NCI-H2171 (cell line): Measurements from ENCODE around the gene PSEN1.

ENCODE experiments used
- DNase-seq: peaks from one replicate; lab custom pipeline; 2025; lab: John Stamatoyannopoulos, UW

The PSEN1 gene

DNA sequence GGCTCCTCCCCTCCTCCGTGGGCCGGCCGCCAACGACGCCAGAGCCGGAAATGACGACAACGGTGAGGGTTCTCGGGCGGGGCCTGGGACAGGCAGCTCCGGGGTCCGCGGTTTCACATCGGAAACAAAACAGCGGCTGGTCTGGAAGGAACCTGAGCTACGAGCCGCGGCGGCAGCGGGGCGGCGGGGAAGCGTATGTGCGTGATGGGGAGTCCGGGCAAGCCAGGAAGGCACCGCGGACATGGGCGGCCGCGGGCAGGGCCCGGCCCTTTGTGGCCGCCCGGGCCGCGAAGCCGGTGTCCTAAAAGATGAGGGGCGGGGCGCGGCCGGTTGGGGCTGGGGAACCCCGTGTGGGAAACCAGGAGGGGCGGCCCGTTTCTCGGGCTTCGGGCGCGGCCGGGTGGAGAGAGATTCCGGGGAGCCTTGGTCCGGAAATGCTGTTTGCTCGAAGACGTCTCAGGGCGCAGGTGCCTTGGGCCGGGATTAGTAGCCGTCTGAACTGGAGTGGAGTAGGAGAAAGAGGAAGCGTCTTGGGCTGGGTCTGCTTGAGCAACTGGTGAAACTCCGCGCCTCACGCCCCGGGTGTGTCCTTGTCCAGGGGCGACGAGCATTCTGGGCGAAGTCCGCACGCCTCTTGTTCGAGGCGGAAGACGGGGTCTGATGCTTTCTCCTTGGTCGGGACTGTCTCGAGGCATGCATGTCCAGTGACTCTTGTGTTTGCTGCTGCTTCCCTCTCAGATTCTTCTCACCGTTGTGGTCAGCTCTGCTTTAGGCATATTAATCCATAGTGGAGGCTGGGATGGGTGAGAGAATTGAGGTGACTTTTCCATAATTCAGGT lies at the start of gene PSEN1:
Gene PSEN1 (plus strand): TSS at position 121 of the 839 bp plus-strand sequence. CDS start 11,513 bp downstream, outside the sequence.
- DNase-seq, result peak; percentile 95

GRCh38 chr14:73091044-73091443 lies 45.3 kb upstream of the PSEN1 start:
- DNase-seq, result no peak

GRCh38 chr14:73097421-73097820 lies 38.9 kb upstream of the PSEN1 start:
- DNase-seq, result no peak

- DNase-seq, result no peak
Measured at GRCh38 chr14:73100334-73100733, 36.0 kb upstream of the PSEN1 start.

DNA sequence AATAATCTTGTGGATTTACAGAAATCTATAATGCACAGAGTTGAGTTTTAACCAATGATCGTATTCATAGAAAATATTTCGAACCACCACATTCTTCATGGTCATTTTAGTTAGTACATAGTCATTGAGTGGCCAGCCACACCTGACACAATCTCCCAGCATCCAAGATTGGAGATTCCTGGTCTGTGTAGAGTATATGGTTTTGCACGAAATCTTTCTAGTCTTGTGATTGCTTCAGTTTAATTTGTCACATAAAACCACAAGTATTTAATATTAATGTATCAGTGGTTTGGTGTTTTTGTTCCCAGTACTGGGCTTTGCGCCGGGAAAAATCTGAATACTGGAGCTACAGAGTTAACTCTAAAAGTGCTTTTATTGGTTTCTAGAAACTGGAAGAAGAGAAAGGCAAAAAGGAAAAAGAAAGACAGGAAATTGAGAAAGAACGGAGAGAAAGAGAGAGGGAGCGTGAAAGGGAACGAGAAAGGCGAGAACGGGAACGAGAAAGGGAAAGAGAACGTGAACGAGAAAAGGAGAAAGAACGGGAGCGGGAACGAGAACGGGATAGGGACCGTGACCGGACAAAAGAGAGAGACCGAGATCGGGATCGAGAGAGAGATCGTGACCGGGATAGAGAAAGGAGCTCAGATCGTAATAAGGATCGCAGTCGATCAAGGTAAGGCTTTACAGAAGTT lies 33.4 kb upstream of the PSEN1 start:
- DNase-seq, result no peak

GRCh38 chr14:73105050-73105449 lies 31.3 kb upstream of the PSEN1 start:
- no peak for DNase-seq

GRCh38 chr14:73105727-73106126 lies 30.6 kb upstream of the PSEN1 start:
- DNase-seq, result no peak

DNA sequence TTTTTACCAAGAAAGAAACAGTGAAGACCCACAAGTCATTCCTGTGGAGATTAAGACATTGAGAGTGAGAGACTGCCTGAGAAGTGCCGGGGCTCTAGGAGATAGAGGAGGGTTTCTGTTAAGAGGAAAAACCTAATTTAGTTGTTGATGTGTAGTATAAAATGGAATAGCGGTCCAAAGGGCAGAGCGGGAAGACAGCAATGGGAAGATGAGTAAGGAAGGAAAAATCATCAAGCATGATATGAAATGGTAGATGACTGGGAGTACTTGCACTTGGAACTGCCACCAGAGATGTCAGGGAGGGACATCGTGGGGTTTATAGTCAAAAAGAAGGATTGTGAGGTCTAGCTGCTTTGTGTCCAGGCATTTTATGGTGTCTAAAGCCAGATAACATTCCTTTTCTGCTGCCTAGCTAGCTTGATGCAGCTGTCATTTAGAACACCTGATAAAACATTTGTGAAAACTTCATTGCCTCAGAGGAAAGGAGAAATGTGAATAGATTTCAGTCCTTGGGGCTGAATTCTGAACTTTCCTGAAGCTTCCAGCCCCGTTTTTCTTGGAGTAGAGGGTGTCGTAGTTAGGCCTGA lies 20.1 kb upstream of the PSEN1 start:
- no peak for DNase-seq

DNA sequence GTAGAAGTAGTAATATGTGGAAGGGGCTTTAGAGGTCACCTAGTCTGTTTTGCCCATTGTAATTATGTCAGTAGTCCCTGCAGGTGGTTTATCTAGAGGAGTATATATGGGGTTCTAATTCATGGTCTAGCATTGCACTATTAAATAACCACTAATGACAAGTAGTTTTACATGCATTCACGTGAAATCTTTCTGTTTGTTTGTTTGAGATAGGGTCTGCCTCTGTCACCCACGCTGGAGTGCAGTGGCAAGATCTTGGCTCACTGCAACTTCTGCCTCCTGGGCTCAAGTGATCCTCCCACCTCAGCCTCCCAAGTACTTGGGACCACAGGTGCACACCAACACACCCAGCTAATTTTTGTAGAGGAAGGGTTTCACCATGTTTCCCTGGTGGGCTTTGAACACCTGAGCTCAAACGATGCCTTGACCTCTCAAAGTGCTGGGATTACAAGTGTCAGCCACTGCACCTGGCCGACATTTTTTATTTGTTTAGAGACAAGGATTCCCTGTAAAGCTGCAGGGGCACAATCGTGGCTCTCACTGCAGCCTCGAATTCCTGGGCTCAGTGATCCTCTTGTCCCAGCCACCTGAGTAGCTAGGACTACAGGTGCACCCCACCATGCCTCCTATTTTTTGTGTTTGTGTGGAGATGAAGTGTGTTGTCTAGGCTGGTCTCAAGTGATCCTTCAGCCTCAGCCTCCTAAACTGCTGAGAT lies 12.0 kb upstream of the PSEN1 start:
- no peak for DNase-seq

DNA sequence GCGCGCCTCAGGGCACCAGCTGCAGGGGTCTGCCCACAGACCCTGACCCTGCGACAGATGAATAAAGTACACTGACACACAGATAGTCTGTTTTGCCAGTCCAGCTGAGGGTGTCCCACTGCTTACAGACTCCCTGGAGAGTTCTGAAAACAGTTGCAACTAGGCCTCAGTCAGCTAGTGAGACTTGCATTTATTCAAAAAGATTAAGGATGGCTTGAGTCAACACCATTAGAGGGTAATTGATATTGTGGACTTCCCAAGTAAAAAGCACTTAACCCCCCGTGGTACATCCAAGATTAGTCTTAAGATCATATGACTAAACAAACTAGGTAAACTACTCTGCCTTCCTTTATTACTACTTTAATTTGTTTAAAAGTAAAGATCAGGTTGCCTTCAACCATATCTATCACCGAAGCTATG lies 11.1 kb upstream of the PSEN1 start:
- DNase-seq, result no peak

DNA sequence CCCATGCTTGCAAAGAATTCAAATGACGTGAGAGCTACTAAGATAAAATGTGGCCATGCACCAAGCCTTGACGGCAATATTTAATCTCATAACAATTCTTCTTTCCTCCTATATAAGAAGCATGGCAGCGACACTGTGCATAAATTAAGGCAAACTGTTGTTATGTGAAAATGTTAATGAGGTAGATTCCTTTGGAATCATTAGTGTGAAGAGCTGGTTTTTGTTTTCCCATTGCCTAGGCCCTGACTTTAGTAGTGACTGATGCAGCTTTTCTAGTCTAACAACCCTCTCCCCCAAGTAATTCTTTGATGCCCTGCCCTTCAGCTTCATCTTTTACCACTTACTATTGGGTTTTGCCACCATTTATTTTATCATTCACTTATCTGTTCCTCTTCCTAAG lies 10.6 kb upstream of the PSEN1 start:
- DNase-seq, result no peak

GRCh38 chr14:73133795-73134194 lies 2.5 kb upstream of the PSEN1 start:
- no peak for DNase-seq

GRCh38 chr14:73136085-73136386 lies 271 bp upstream of the PSEN1 start:
- no peak for DNase-seq

DNA sequence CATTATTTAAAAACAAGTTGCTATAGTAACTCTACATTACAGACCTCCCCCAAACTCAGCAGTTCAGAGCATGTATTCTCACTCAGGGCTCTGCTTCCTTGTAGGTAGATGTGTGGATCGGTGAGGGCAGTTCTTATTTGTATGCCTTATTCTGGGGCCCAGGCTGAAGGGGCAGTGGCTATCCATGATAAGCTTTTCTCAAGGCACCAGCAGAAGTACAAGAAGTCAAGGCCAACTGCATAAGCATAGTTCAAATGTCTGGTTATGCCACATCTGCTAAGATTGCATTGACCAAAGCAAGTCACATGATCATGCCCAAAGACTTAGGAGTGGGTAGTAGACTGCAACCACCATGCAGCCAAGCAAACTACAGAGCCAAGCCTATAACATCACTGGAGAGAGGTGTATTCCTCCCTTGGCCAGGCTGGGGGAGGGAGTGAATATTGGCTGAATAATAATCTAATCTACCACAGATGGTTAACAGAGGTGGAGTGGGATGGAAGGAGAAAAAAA lies 4.6 kb downstream of the PSEN1 start:
- no peak for DNase-seq

- no peak for DNase-seq
Measured at GRCh38 chr14:73142216-73142615, 5.9 kb downstream of the PSEN1 start.

GRCh38 chr14:73143003-73143402 lies 6.7 kb downstream of the PSEN1 start:
- DNase-seq, result no peak

GRCh38 chr14:73143617-73144016 lies 7.3 kb downstream of the PSEN1 start:
- no peak for DNase-seq

DNA sequence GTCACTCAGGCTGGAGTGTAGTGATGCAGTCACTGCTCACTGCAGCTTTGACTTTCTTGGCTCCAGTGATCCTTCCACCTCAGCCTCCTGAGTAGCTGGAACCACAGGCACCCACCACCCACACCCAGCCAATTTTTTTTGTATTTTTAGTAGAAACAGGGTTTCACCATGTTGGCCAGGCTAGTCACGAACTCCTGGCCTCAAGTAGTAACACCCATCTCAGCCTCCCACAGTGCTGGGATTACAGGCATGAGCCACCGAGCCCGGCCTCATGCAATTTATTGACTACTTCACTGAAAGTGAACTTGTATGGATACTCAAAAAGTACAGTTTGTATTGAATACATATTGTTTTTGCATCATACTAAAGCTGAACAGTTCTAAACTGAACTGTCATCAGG lies 9.1 kb downstream of the PSEN1 start:
- DNase-seq, result no peak

GRCh38 chr14:73146111-73146510 lies 9.8 kb downstream of the PSEN1 start:
- DNase-seq, result peak; percentile 30

- DNase-seq, result no peak
Measured at GRCh38 chr14:73149753-73150152, 13.4 kb downstream of the PSEN1 start.

DNA sequence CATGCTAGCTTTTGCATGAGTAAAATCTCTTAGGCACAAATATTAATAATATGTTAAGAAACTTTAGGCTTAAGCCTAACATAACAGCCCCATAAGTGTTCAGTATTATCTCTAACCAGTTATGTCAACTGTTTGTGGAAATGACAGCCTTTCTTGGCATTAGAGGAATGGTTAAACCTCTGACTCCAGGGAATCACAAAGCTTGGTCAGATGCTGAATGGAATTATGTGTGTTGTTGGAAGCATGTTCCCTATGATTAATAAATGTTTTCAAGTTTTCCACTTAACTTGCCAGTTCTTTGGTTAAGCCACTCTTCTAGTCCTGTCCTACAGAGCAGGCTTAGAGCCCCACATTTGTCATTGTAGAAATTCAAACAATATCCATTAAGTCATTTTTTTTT lies 17.0 kb downstream of the PSEN1 start:
- no peak for DNase-seq

DNA sequence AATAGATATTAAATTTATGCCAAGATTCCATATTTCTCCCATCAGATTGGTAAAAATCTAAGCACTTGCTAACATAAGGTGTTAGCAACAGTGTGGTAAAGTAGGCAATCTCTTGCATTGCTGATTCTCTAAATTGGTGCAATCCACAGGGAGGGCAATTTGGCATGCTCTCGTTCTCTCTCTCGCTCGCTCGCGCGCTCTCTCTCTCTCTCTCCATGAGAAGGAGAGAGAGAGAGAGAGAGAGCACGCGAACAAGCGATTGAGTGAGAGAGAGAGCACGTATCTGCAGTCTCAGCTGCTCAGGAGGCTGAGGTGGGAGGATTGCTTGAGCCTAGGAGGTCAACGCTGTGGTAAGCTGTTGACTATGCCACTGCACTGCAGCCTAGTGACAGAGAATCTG lies 25.9 kb downstream of the PSEN1 start:
- no peak for DNase-seq
